Hematopoietic multipotent progenitor cell treated with erythropoietin and hydrocortisone succinate and interleukin-3 and kit ligand, for 15 days (in vitro differentiated cells): ENCODE measurements around the gene CERKL.

Experiments
- DNase-seq: peaks from one replicate; pipeline ENCODE4 v3.0.0-alpha.2; 2015; ENCODE audit warnings: low spot score

CERKL gene

DNA sequence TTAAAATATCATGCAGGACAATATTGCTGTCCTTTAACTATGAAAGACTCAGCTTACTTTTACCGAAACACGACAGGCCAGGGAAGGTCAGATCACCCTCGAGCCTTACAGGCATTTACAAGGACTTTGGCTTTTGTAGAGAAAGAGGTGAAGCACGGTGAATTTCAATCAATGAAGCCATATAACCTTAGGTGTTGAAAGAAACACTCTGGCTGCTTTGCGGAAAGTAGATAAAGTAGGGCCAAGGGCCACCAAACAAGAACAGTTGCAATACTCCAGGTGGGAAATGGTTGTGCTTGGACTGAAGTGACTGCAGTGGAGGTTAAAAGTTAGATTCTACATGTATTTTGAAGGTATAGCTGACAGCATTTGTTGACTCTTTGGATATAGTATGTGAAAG is 80.5 kb downstream of the CERKL start:
- no peak for DNase-seq

GRCh38 chr2:181575650-181576025 is 81.3 kb downstream of the CERKL start:
- DNase-seq, result no peak

GRCh38 chr2:181575024-181575649 is 81.8 kb downstream of the CERKL start:
- no peak for DNase-seq

DNA sequence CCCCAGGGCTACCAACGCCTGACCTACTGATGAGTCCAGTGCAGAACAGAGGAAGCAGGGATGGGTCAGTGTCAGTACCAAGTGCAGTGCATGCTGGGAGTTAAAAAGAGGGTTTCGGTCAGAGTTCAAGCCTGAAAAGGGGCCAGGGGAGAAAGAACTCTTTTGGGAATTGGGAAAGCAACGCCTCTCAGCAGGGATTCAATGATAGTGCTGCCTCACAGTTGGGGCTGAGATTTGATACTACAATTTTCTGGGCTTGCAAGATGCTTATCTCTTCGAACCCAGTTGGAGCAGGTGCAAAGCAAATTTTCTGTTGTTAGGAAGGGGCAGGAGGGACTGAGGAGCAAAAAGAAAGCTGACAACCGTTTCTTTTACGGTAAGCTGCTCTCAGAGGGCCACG is 82.6 kb downstream of the CERKL start:
- DNase-seq, result no peak

DNA sequence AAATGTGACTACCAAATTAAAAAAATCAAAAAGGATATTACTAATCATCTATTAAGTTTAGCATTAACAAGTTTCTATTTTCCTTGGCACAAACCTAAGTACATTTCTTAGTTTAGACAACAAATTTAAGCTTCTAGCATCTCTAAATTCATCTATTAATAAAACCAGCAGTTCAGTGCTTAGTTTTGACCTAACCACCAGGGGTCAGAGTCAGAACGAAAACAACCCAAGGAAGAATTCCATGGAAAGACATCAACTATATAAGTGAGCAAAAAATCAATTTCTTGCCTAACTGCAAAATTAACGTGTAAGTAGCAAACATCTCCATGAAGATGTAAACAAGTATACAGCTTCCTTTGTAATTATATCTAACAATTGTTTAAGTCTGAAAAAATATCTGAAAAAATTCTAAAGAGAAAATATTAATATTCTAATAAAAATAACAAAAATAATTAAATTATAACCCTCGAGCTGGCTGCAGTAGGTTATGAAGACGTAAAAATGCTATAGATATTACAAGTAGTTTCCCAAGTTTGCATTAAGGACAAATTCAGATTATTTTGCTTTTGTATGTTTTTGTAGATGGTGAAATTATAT is 83.7 kb downstream of the CERKL start:
- DNase-seq, result no peak

- peak; percentile 16 for DNase-seq
Observed at GRCh38 chr2:181570833-181571661, 85.9 kb downstream of the CERKL start.

GRCh38 chr2:181570059-181570458 is 86.8 kb downstream of the CERKL start:
- no peak for DNase-seq

DNA sequence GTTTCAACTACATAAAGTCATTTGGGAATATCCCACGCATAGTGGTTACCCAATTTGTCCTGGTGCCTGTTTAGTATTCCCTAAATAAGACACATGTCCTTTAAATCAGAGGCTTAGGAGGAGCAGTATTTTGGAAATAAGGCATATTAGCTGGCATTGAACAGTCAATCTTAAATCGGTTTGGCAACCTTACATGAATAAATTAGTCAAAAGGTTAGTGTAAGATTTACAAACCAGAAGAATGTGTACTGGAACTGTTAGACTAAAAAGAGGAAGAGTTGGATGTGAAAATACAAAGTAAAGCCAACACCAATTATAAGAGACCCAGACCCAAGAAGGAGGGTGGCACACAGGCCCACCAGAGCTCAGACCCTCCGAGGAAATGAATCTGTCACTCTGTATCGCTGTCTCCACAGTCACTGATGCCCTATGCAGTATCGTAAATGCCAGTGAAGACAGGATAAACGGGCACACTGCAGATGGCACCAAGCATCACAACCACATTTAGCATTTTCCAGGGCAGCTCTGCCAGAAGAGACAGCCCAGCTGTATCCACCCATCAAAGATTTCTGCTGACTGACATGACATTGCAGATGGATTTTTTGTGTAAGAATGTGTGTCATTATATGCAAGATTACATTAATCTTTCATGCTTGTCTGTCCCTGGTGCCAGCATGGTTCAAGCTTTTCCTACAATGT is 90.4 kb downstream of the CERKL start:
- no peak for DNase-seq

GRCh38 chr2:181563101-181563692 is 93.7 kb downstream of the CERKL start:
- DNase-seq, result no peak

DNA sequence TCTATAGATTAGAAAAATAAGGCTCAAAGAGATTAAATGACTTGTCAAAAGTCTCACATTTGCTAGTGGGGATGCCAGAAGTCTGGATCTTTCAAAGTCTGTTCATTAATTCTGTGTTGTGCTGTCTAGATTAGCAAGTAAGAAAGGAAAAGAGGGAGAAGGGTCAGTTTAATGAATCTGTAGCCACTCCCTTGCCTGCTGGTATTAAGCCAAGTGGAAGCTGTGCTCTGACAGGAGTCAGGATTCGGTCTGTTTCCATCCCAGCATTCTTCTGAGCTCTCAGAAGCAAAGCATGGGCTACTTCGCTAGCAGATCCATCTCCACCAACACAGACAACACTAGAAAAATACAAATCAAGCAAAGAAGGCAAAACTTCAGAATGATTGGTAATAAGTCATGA is 98.5 kb downstream of the CERKL start:
- DNase-seq, result no peak

DNA sequence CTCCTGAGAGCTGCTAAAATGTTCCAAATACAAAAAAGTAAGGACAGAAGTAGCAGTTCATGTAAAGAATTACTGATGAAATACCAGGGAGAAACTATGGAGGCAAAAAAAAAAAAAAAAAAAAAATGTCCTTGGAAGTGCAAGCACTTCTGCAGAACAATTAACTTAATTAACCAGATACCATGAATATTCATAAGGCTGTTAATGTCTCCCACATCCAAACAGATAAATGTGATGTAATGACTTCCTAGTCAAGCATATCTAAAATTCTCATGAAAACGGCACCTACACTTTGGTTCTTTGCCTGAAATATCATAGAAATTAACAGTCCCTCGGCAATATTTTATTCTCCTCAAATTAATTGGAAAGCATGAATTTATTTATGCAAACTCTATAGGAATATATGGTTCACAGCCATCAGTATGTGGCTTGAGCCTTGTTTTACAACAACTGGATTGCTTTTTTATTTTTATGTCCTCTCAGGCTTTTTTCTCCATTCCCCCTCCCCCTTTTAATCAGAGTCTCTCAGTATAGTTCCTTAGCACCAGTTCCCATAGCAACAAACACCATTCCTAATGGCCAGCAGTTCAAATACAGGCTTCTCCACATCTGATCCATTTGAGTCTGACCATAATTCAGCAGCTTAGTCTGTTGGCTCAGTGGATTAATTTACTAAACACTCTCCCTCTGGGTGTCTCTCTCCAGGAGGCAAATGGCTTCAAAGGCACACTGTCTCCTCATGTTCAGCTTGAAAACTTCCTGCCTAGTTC is 102.7 kb downstream of the CERKL start:
- DNase-seq, result no peak

- DNase-seq, result no peak
Observed at GRCh38 chr2:181553244-181553643, 103.7 kb downstream of the CERKL start.

DNA sequence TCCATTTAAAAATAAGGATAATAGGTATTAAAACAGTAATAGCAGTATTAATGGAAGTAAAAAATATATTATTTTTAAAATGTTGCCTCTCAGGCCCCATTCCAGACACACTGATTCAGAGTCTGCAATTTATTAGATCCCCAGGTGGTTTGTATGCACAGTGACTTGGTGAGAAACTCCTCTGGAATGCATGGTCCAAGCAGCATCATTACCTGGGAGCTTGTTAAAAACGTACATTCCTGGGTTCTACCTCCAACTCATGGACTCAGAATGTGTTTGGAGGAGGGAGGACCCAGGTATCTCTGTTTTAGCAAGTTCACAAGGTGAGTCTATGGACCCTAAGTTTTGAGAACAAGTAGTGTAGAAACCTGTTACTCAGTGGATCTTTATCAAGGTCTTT is 104.1 kb downstream of the CERKL start:
- DNase-seq, result no peak

- DNase-seq, result no peak
Observed at GRCh38 chr2:181546086-181546485, 110.8 kb downstream of the CERKL start.

DNA sequence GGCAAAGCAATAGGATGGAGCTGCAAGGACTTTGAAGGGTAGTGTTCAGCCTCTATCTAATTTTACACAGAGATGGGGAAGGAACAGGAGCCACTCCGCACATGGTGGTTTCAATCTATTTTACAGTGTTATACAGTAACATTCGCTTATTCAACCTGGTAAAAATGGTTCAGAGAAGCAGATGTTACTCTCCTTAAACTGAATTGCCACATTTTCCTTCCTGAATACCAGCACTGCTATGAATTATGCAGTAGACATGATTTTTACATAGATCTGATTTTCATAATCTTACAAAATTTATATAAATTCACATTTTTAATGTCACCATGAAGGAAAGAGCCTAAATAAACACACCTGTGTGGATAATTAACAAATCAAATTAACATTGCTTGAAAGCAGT is 114.7 kb downstream of the CERKL start:
- DNase-seq, result no peak

DNA sequence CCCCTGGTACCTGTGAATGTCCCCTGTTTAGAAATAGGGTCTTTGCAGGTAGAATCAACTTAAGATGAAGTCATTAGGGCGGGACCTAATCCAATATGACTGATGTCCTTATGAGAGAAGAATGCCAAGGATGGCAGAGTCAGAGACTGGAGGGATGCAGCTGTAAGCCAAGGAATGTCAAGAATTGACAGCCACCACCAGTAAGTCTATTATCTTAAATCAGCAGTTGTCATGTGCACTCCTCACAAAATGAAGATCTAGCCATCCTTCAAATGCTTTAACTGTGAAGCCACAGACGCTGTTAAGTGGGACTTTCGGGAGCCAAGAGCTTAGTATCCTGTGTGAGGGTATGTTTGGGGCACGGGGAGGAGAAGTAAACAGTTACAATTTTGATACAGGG is 116.5 kb downstream of the CERKL start:
- DNase-seq, result no peak

DNA sequence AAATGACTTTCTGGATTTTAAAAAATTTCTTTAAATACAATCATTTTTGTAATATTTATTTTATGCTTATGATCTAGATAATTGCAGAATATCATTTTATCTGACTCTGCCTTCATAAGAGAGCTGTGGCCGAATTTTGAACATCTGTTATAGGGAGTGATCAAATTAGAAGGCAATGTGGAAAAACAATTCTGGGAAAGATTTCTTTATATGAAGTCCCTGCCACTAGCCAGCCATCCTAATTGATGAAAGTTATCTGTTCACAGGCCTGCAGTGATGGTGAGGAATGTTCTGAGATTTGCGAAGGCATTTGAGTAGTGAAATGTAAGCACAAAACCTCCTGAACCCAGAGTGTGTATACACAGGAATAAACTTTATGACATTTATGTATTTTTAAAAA is 120.2 kb downstream of the CERKL start:
- DNase-seq, result no peak

- DNase-seq, result no peak
Observed at GRCh38 chr2:181528441-181528840, 128.5 kb downstream of the CERKL start.

DNA sequence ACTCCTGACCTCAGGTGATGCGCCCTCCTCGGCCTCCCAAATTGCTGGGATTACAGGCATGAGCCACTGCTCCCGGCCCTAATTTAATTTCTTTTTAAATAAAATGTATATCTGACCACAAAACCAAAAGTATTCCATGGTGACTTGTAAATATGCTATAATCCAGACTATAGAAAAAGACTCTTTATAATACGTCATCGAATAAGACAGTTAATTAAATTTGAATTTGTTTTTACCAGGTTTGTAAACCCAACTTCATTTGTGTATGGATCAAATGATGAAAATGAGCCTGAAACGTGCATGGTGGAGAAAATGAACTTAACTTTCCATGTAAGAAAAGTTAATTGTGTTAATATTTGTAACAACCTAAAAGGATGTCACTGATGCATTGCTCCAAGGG is 129.8 kb downstream of the CERKL start:
- no peak for DNase-seq

- DNase-seq, result no peak
Observed at GRCh38 chr2:181526014-181526413, 130.9 kb downstream of the CERKL start.

GRCh38 chr2:181523756-181524155 is 133.1 kb downstream of the CERKL start:
- DNase-seq, result no peak

GRCh38 chr2:181520253-181520652 is 136.7 kb downstream of the CERKL start:
- DNase-seq, result no peak
